ENCODE measurements around the gene CXorf65.

CXorf65 gene

GRCh38 chrX:71057848-71058530, 48.6 kb downstream of the CXorf65 start:
- DNase-seq = peak; percentile 11

GRCh38 chrX:71056867-71057266, 49.7 kb downstream of the CXorf65 start:
- peak; percentile 3 for DNase-seq

Data from OCI-M1 (cell line).